D721Med (cell line): ENCODE measurements around the gene RUNDC3A.
A peak's percentile ranks its signal among the peaks of the same experiment; 100 is the strongest.

Experiments
- DNase-seq: peaks from one replicate; pipeline ENCODE4 v3.0.0; 2011; ENCODE audit warnings: low spot score; ENCODE audit not compliant: insufficient read length
- FAIRE-seq: peaks from 2 replicates; lab custom pipeline; 2011; peaks lifted over from hg19 to GRCh38; lab: Jason Lieb, UNC
- TF ChIP-seq, protein P1 (sequence below): IDR thresholded peaks from 2 replicates; pipeline ENCODE4 v1.5.1; 2012; ENCODE audit warnings: mild to moderate bottlenecking, control low read depth; ENCODE audit not compliant: insufficient read depth; ENCODE audit errors: missing control alignments

Gene RUNDC3A

GRCh38 chr17:44308320-44308818, at the start of gene RUNDC3A:
RUNDC3A (plus strand) TSS chr17:44308601; CDS start chr17:44308833, 232 bp downstream.
- TF ChIP-seq, protein P1, sequence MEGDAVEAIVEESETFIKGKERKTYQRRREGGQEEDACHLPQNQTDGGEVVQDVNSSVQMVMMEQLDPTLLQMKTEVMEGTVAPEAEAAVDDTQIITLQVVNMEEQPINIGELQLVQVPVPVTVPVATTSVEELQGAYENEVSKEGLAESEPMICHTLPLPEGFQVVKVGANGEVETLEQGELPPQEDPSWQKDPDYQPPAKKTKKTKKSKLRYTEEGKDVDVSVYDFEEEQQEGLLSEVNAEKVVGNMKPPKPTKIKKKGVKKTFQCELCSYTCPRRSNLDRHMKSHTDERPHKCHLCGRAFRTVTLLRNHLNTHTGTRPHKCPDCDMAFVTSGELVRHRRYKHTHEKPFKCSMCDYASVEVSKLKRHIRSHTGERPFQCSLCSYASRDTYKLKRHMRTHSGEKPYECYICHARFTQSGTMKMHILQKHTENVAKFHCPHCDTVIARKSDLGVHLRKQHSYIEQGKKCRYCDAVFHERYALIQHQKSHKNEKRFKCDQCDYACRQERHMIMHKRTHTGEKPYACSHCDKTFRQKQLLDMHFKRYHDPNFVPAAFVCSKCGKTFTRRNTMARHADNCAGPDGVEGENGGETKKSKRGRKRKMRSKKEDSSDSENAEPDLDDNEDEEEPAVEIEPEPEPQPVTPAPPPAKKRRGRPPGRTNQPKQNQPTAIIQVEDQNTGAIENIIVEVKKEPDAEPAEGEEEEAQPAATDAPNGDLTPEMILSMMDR = no peak
- DNase-seq (peak; percentile 99), FAIRE-seq (no peak)

GRCh38 chr17:44258811-44259351, 49.5 kb upstream of the RUNDC3A start:
- DNase-seq = peak; percentile 12
- TF ChIP-seq, protein P1 = no peak
- no peak for FAIRE-seq

- FAIRE-seq = no peak
- peak; percentile 16 for DNase-seq
- TF ChIP-seq, protein P1 = no peak
Observed at GRCh38 chr17:44260296-44260695, 48.1 kb upstream of the RUNDC3A start.

DNA sequence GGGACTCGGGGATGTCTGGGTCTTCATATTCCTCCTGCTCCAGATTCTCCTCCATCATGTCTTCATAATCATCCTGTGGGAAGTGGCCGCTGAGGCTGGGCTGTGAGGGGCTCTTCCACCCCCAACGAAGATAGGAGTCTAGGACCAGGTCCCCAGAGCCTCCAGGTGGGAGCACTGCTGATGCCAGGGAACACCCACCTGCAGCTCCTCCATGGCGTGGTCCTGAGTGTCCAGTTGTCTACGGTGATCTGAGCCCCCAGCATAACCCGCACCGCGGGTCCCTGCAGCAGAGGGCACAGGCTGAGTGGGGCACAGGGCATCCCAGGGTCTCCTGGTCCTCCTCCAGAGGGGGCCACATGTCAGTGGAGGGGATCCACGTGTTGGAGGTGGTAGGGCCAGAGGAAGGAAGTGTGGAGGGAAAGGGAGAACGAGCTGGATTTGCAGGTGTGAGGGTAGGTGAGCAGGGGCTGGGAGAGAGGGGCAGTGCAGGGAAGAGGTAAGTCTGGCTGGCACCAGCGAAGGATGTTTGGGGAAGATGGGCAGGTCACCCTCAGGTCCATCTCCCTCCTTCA, 45.7 kb upstream of the RUNDC3A start:
- DNase-seq (no peak), FAIRE-seq (no peak)
- TF ChIP-seq, protein P1 = no peak

DNA sequence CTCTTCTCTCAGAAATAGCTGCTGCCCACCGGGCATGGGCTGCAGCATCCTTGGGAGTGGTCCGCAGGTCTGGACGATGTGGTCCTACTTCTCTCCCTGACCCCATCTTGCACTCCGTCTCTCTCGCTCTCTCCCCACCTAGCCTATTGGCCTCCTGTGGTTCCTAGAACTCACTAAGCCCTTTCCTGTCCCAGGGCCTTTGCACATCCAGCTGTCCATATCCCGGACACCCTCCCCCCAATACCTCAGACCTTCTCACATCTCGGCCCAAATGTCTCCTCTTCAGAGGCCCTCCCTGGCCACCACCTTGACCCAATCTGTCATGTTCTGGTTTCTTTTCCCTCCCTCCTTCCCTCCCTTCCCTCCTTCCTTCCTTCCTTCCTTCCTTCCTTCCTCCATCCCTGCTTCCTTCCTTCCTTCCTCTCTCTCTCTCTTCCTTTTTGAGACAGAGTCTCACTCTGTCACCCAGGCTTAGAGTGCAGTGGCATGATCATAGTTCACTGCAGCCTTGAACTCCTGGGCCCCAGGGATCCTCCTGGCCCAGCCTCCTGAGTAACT, 45.0 kb upstream of the RUNDC3A start:
- TF ChIP-seq, protein P1 = no peak
- DNase-seq (no peak), FAIRE-seq (no peak)

- FAIRE-seq = no peak
- TF ChIP-seq, protein P1 = peak; percentile 15
- peak; percentile 32 for DNase-seq
Observed at GRCh38 chr17:44266402-44267164, 41.8 kb upstream of the RUNDC3A start.
